Colon (tissue), 2 donors: ENCODE results near the gene FAM186B.

Experiments used
- FAIRE-seq: peaks from 2 replicates; lab custom pipeline; 2012; peaks lifted over from hg19 to GRCh38; lab: Jason Lieb, UNC
- donor health status: control.
- donor health status: control.

Gene FAM186B

GRCh38 chr12:49537752-49538509 is 67.5 kb downstream of the FAM186B start:
- no peak for FAIRE-seq
